ENCODE measurements around the gene CAPN12. TPM values are rescaled to one million over a fixed set of nuclear protein-coding genes. Genes with fewer than 3 reads are reported as not detected.

The CAPN12 gene
- total and polyA plus RNA-seq, 10 donors, result 9.0 to 33.3 (median 16.0) TPM

- DNase-seq, result peak; percentile 88
- Histone ChIP-seq H3K27me3 (replicated peaks in 1 of 7) (no peaks in the 10 kb centered on the region), H3K27ac (peak overlapping the region; percentile 49 to 88 (median 78)), H3K9me3 (no peaks in the 10 kb centered on the region), H3K4me3 (no peak overlapping the region), H3K4me1 (peaks cover 46 to 100% (median 83%) of the 10 kb centered on the region in 6 donors), H3K36me3 (peaks cover 5 to 100% (median 99%) of the 10 kb centered on the region in 6 donors)
- TF ChIP-seq POLR2AphosphoS5 (IDR thresholded peaks at IDR 0.05) (peak; percentile 80 to 84 (median 80)), POLR2A (IDR thresholded peaks at IDR 0.05) (no peak)
- WGBS, 5 donors, result 47 to 71% (median 64%) methylated on average over 10 of the region's 10 CpGs
- intact Hi-C loops (cut with DNase I; ENCODE audit: low total_unique reads), result loop anchor here (10.0 kb wide), 1 partner anchor 53 kb away; no protein-coding TSS in a partner anchor
These were observed 36.7 kb downstream of the CAPN12 start for GRCh38 chr19:38707512-38708114.

- H3K9me3 ChIP-seq, result no peaks in the 10 kb centered on the region
- TF ChIP-seq POLR2A (IDR thresholded peaks at IDR 0.05) (no peak), POLR2AphosphoS5 (IDR thresholded peaks at IDR 0.05) (peak in 2 of 3 donors; percentile 34 to 61)
- intact Hi-C loops (cut with DNase I; ENCODE audit: low total_unique reads), result loop anchor here (10.0 kb wide), 1 partner anchor 52 kb away; no protein-coding TSS in a partner anchor
- peaks cover 41 to 100% (median 79%) of the 10 kb centered on the region in 6 donors for H3K4me1 ChIP-seq
- H3K27me3 ChIP-seq (replicated peaks in 1 of 7), result no peaks in the 10 kb centered on the region
- H3K4me3 ChIP-seq, result no peak overlapping the region
- WGBS, 5 donors, result 64 to 78% (median 74%) methylated on average over 16 of the region's 16 CpGs
- H3K36me3 ChIP-seq, result peaks cover 5 to 100% (median 99%) of the 10 kb centered on the region in 6 donors
- peak overlapping the region; percentile 5 to 88 (median 78) for H3K27ac ChIP-seq
- no peak for DNase-seq
These were observed 37.3 kb downstream of the CAPN12 start for GRCh38 chr19:38706792-38707511.

- Histone ChIP-seq H3K27ac (peak overlapping the region; percentile 5 to 88 (median 78)), H3K4me3 (no peak overlapping the region), H3K4me1 (peaks cover 31 to 100% (median 73%) of the 10 kb centered on the region in 6 donors), H3K27me3 (replicated peaks in 1 of 7) (no peaks in the 10 kb centered on the region), H3K36me3 (peaks cover 5 to 100% (median 100%) of the 10 kb centered on the region in 6 donors), H3K9me3 (no peaks in the 10 kb centered on the region)
- 63 to 92% (median 80%) methylated on average over 21 to 22 of the region's 22 CpGs for WGBS, 5 donors
- intact Hi-C loops (cut with DNase I; ENCODE audit: low total_unique reads), result loop anchor here (10.0 kb wide), 1 partner anchor 51 kb away; no protein-coding TSS in a partner anchor
- DNase-seq, result peak; percentile 87
- TF ChIP-seq POLR2A (IDR thresholded peaks at IDR 0.05) (no peak), CTCF (IDR thresholded peaks at IDR 0.05 in 8 of 11, conservative IDR thresholded peaks at IDR 0.05 in 3 of 11) (no peak), POLR2AphosphoS5 (IDR thresholded peaks at IDR 0.05) (peak; percentile 65 to 83 (median 81))
These were observed 38.9 kb downstream of the CAPN12 start for GRCh38 chr19:38705197-38706019.

- TF ChIP-seq POLR2AphosphoS5 (IDR thresholded peaks at IDR 0.05) (peak in 1 of 3 donors; percentile 31), CTCF (IDR thresholded peaks at IDR 0.05 in 8 of 11, conservative IDR thresholded peaks at IDR 0.05 in 3 of 11) (no peak)
- WGBS, 5 donors, result 92 to 93% (median 92%) methylated on average over 12 to 13 of the region's 13 CpGs
- peaks cover 5 to 100% (median 93%) of the 10 kb centered on the region in 6 donors for H3K36me3 ChIP-seq
- H3K4me3 ChIP-seq, result no peak overlapping the region
- H3K4me1 ChIP-seq, result peaks cover 29 to 100% (median 71%) of the 10 kb centered on the region in 6 donors
- intact Hi-C loops (cut with DNase I; ENCODE audit: low total_unique reads), result loop anchor here (10.0 kb wide), 1 partner anchor 50 kb away; no protein-coding TSS in a partner anchor
- H3K9me3 ChIP-seq, result no peaks in the 10 kb centered on the region
- H3K27me3 ChIP-seq (replicated peaks in 1 of 7), result no peaks in the 10 kb centered on the region
- no peak for DNase-seq
- peak overlapping the region in 6 of 8 donors; percentile 66 to 88 (median 81) for H3K27ac ChIP-seq
These were observed 39.7 kb downstream of the CAPN12 start for GRCh38 chr19:38704488-38705026.
